Measurements from ENCODE around the gene SLC38A9.
"Not testable (repeated sequence)": the region's sequence is repeated elsewhere in the genome, so short reads cannot be mapped to it uniquely, and the experiment has no call there.

SLC38A9 gene

DNA sequence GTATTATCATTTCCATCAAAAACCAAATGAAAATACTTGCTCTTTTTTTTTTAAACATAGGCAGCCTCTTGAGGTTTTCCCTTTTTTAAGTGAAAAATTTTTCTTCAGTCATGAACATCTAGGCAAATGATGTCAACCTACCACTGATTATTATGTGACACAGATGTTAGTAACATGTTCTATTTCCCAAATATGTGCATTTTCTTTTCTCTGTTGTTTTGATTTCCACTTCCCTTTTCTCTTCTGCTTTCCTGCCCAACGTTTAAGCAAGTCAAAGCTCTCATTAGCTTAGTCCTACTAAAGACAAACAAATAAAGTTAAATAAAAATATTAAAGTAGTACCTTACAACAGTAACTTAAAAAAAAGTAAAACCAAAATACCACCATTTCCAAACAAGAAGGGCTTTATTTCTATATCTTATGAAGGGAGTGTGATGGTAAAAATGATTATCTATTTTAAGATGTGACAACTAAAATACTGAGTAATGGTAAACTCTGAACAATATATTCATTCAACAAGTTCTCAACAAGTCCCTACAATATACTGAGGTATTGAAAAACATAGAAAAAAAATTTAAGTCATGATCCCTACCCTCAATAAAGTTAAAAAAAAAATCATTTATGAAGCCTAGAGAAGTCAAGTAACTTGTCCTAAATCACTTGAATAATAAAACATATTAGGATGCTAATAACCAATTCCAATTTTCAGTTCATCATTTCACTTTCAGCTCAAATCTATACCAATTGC, 9.4 kb downstream of the SLC38A9 start:
- DNase-seq: no peak

DNA sequence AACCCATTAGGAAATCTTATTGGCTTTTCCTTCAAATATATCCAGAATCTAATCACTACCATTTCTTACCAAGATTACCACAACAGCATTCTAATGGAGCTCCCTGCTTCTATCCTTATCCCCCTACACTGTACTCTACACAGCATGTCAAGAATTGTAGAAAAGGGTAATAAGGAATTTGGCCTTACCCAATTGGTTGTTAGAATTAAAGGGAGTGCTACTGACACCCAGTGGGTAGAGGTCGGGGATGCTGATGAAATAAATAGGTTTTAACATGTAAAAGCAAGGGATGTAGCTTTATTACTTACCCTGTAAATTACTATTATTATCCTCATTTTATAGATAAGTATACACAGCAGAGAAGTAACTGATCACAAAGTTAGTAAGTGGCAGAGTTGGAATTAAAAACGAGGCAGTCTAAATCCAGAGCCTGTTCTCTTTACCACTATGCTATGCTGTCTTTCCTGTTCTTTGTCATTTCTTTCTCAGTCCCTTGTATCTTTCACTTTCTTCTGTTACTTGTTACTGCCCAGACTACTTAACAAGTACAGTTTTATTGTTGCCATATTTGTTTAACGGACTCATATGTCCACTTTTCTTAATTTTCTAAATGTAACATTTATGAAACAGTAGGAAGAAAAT, 10.5 kb downstream of the SLC38A9 start:
- no peak for DNase-seq

DNA sequence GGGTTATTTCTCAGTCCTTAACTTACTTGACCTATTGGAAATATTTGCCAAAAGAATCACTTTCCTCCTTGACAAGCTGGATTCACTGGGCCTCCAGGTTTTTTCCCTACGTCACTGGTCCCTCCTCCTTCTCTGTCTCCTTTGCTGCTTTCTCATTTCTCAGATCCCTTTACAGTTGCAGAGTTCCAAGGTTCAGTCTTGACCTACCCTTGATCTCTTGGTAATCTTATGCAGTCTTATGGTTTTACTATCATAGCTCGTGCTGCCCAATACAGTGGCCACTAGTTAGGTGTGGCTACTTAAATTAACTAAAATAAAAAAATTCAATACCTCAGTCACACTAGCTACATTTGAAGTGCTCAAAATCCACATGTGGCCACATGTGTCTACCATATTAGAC, 11.4 kb downstream of the SLC38A9 start:
- DNase-seq: no peak

DNA sequence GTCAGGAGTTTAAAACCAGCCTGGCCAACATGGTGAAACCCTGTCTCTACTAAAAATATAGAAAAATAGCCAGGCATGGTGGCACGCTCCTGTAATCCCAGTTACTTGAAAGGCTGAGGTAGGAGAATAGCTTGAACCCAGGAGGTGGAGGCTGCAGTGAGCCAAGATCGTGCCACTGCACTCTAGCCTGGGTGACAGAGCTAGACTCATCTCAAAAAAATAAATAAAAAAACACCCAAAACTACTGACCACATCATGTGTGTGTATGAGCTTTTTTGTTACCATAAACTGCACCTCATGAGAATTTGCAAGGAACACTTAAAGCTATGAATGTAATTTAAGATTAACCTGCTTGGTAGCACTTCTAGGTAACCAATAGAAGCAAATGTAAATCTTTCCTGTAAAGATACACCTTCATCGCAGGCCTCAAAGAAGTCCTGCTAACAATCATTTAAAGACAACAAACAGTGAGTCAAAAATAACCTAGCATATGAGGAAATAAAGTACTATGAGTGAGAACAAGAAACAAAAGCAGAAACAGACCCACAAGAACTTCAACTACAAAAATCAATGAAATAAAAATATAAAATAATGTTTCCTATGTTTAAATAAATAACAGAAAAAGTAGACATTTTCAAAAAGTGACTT, 13.0 kb downstream of the SLC38A9 start:
- no peak for DNase-seq

DNA sequence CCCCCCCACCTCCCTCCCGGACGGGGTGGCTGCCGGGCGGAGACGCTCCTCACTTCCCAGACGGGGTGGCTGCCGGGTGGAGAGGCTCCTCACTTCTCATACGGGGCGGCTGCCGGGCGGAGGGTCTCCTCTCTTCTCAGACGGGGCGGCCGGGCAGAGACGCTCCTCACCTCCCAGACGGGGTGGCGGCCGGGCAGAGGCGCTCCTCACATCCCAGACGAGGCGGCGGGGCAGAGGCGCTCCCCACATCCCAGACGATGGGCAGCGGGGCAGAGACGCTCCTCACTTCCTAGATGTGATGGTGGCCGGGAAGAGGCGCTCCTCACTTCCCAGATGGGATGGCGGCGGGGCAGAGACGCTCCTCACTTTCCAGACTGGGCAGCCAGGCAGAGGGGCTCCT, 15.4 kb downstream of the SLC38A9 start:
- not testable (repeated sequence) for DNase-seq

DNA sequence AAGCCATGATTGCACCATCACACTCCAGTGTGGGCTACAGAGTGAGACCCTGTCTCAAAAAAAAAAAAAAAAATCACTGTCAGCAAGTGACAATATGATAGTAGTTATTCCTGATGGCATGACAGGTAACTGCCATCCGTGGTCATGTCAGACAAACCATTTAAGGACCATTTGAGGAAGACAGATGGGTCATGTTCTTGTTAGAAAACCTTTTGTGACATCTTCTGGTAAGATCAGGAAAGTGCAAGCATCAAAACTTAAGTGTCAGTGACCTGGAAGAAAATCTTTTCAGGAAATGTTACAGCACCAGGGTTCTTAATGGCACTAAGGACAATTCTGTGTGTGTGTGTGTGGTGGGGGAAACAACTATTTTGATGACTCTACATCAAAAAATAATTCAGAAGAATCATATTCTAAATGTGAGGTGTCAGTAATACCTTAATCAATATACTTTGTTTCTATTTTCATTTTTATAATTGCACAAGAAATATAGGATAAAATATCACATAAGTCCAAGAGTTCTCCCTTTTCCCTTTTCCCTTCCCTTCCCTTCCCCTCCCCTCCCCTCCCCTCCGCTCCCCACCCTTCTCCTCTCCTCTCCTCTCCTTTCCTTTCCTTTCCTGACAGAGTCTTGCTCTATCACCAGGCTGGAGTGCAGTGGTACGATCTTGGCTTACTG, 17.8 kb downstream of the SLC38A9 start:
- no peak for DNase-seq

DNA sequence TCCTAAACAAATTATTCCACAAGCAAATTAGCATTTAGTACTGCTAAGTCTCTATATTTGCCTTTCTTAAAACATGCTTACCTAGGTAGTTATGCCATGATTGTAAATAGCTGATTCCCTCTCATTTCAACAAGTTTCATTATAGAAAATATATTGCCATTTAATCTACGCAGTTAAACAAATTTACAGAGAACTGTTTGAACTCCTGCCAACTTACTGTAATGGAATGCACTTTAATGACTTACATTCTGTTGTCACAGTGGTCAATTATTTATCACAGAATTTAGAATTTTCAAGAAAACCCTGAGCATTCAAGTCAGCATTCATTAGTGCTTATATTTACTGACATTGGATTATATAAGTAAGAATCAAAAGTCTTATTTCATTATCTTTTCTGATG, 19.6 kb downstream of the SLC38A9 start:
- DNase-seq: no peak

DNA sequence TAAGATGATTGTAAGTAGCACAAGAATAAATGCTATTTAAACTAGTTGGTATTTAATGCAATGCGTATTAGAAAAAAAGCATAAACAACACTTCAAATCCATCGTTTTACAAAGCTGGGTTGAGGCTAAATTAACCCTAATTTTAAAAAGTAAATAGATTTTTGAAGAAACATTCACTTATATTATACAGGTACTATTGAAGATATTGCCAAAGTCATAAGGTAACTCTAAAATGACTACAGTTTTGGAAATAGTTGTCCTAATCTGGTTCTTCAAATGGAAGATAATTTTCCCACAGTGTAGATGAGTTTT, 20.1 kb downstream of the SLC38A9 start:
- DNase-seq: no peak

DNA sequence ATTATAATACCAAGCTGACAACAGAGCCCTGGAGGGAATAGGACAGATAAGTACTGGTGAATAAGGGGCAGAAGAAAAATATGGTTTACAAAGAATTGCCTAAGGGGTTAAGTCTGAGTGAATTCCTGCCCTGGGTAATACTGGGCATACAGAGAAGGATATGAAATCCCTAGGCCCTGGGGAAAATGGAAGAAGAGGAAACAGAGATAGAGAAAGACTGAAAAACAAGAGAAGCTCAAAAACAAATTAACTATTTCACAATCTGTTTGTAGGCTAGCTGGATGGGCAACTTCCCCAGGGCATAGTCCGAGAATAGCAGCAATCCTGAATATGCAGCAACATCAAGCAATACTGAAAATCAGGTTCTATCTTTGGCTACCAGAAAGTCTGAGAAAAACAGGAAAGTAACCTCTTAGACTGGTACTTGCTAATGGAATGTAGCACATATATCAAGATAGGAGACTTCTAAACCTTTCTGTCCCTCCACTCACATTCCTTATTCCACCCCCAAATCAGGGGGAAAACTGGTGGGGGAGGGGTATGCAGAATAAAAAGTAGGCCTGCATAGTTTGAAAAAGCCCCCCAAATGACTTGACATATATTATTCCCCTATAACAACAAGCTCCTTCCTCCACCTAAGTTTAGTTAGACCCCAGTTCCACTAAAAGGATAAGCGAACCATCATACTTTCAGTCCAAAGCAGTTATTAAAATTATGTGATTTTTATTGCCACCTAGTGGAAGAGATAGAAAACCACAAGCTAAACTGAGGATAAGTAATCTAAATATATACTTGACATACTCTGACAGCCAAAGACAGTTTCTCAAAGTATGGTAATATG, 20.6 kb downstream of the SLC38A9 start:
- no peak for DNase-seq

DNA sequence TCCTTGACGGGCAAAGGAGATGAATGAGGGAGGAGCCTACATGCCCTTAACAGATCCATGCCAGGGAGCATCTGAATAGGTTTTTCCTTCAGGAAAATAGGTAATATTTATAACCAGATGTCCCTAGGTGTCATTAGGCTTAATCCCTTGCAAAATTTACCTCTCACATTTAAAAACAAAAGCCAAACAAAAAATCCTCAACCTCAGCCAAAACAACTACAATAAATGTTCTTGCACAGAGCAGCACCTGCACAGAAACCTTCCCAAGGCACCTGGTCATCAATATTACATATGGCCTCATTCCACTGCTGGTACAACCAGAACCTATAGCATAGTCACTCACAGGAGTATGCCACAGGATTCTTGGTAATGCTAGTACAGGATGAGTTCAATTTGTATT, 30.1 kb downstream of the SLC38A9 start:
- DNase-seq: no peak

DNA sequence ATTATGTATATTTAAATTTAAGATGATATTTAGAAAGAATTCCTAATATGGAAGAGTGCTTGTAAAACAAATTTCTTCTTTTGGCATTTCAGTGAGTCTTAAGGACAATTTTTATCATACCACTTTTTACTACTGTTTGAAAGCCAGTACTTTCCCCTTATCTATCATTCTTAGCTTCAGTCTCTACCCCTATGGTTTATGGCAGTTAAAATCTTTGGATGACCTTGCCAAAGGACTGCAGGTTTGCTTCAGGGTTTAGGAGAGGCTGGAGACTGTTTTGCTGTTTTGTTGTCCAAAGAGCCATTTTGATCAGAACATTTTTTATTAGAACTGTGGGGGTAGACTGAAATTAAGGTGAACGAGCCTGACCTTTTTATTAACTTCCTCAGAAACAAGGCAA, 30.8 kb downstream of the SLC38A9 start:
- DNase-seq: no peak

DNA sequence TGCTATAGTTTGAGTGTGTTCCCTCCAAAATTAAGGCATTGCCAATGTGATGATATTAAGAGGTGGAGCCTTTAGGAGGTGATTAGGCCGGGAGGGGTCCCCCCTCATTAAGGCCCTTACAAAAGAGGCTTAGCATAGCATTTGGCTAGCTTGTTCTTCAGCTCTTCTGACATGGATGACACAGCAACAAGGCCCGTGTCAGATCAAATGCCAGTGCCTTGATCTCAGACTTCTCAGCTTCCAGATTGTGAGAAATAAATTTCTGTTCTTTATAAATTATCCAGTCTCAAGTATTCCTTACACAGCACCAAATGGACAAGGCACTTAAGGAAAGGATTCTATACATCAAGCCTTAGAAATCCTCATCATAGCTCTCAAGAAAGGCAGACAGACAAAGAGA, 31.8 kb downstream of the SLC38A9 start:
- no peak for DNase-seq

DNA sequence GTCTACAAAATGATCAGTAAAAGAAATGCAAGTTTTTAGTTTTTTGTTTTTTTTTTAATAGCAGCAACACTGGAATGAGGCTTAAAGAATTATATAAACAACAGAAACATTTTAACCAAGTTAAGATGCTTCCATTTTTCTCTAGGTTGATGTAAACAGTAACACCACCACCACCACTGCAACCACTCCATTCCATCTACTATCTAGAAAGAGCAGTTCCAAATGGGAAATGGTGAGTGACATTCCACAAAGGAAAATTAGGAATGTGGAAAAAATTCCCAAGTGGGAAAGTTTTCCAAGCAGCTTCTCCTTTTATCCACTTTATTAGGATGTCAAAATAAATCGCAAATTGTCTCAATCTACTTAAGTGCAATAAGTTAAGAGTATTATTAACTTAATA, 32.6 kb downstream of the SLC38A9 start:
- DNase-seq: no peak

DNA sequence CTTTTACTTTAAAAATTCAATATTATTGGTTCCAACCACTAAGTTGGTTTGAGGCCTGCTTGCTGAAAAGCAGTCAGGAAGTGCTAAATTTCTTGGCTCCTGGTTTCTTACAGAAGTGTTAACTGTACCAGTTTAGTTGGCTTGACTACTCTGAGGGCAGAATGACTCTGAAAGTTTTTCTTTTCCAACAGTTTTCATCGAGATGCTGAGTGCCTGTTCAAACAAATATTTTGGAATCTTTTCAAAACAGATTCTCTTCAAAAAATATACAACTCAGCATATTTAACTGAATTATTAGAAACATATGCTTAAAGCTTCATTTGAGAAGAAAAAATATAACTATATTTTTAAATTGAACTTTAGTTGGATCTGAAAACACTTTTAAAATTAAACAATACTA, 37.0 kb downstream of the SLC38A9 start:
- DNase-seq: no peak

DNA sequence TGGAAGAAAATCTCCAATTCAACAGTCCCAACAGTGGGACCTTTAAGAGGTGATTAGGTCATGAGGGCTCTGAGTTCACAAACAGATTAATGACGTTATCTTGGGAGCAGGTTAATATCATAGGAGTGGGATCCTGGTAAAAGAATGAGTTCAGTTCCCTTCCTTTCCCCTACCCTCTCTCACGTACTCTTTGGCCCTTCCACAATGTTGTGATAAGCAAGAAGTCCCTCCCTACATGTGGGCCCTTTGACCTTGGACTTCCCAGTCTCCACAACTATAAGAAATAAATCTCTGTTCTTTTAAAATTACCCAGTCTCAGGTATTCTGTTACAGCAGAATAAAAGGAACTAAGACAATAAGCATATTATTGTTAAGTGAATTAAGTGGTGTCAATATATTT, 37.8 kb downstream of the SLC38A9 start:
- no peak for DNase-seq

DNA sequence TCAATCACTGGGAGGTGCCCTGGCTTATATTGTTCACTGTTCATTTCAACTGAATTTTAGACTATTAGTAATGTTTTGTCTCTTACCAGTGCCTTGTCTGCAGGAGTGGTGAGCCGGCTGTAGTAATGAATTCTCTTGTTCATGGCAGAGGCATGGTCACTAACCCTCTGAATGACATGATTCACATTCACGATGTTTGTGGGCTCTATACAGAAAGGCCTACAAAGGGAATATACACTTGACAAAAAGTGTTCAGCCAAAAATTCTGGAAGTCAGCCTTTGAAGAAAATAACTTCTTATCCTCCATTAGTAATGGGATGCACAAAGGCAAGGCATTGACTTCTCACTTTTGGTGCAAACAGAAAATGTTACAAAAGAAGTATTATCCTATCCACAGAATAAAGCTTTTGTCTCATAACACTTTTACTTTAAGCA, 39.6 kb downstream of the SLC38A9 start:
- no peak for DNase-seq

DNA sequence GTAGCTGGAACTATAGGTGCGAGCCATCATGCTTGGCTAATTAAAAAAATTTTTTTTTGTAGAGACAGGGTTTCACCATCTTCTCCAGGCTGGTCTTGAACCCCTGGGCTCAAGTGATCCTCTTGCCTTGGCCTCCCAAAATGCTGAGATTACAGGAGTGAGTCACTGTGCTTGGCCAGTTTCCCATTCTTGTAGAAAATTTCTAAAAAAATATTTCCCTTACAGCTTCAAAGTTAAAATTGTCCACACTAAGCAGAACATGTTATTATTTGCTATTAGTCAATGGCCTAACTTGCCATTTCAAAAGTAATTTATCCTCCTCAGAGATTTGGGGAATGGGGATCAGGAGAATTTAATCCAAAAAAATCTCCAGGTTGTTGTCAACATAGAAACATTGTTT, 40.1 kb downstream of the SLC38A9 start:
- DNase-seq: no peak

DNA sequence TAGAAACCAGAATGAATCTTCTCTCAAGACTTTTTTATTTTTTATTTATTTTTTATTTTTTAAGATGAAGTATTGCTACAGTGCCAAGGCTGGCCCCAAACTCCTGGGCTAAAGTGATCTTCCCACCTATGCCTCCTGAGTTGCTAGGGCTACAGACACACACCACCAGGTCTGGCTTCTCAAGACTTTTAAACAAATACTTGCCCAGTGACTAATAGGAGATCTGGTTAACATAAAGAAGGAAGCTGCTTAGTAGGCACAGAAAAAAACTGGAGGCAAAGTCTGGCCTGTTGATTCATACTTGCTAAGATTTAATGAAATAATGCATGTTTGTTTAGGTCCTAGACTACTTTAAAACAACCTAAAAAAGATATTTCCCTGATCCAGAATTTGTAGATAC, 43.8 kb downstream of the SLC38A9 start:
- no peak for DNase-seq

DNA sequence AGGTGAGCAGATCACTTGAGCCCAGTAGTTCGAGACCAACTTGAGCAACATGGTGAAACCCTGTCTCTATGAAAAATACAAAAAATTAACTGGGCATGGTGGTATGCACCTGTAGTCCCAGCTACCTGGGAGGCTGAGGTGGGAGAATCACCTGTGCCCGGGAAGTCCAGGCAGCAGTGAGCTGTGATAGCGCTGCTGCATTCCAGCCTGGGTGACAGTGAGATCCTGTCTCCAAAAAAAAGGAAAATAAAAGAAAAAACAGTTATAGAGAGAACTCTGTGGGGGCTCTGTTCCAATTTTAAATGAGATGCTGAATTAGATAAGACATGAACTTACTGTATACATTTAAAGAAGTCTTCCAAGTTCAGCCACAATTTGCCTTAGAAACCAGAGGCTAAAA, 44.2 kb downstream of the SLC38A9 start:
- no peak for DNase-seq

DNA sequence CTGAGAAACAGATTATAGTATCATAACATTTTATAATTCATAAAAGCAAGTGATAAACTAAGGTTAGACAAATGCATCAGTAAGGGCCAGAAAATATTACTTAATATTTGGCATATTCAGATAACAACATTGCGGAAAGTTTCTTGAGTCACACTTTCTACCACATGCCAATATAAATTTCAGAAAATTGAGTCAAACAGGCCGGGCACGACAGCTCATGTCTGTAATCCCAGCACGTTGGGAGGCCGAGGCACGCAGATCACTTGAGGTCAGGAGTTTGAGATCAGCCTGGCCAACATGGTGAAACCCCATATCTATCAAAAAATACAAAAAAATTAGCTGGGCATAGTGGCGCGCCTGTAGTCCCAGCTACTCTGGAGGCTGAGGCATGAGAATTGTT, 47.1 kb downstream of the SLC38A9 start:
- no peak for DNase-seq

DNA sequence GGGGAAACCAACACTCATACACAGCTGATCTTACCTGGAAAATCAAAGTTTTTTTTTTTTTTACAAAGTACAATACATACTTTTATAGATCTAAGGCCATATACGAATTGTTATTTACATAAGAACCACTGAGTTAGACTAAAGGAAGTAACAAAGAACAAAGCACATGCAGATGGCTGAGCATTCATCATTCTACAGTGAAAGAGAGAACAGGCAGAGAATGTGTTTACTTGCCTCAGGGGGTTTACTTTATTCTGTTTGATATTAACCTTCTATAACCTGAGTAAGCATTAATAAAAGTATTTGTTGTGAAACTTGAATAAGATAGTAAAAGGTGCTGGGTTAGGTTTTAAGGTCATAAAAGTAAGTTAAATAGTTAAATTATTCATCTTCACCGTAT, 54.7 kb downstream of the SLC38A9 start:
- no peak for DNase-seq

DNA sequence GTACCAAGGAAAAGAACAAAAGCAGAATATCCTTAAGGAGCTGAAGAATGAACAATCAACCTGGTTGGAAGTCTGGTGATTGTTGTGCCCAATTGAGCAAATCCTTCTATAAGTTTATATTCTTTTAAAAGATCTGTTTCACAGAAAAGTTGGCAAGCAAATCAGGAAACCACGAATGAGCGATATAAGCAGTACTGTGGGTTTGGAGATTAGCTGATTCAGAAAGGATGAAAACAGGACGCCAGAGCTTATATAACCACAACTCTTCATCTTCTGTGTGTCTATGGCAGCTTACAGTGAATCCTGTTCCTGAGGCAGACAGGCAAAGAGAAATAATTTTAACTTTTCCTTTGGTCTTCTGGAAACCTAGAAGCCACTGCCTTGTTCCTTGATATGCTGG, 61.7 kb downstream of the SLC38A9 start:
- DNase-seq: no peak

DNA sequence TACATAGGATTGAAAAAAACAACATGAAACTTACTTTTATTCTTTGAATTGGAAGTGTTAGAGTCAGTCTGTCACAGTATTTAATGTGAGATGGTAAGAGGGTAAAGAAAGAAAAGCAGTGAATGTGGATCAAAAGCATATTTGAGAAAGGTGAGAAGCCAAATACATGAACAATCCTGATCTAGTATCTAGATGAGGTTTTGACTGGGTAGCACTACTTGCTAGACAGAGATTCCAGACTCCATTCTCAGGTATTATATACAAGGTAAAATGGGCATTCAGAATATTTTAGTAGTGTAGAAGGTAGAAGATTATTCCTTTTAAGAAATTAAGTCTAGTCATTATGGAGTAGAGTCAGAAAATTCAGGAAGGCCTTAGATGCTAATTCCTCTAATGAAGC, 62.2 kb downstream of the SLC38A9 start:
- no peak for DNase-seq
